SHP77 treated with DMSO at 0.1 percent for 48 hours (cell line): Measurements from ENCODE around the gene SAAL1.

Experiments used
- DNase-seq: peaks from one replicate; lab custom pipeline; 2025; lab: John Stamatoyannopoulos, UW

SAAL1 gene

DNA sequence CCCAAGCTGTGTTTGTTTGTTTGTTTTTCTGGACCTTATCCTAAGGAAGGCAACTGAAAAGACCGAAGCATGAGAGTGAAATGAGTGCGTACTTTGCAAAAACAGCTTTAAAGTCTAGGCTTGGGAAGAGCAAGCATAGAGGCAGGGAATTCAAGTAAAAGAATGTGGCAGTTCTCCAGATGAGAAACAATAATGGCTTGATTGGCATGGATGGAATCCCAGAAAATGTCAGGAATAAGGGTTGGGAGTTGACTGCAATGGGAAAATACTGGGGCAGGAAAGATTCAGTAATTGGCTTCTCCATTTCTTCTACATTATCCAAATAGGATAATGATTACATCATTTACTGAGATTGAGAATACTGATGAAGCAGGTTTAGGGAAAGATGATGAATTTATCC lies 17.5 kb downstream of the SAAL1 start:
- DNase-seq = no peak

DNA sequence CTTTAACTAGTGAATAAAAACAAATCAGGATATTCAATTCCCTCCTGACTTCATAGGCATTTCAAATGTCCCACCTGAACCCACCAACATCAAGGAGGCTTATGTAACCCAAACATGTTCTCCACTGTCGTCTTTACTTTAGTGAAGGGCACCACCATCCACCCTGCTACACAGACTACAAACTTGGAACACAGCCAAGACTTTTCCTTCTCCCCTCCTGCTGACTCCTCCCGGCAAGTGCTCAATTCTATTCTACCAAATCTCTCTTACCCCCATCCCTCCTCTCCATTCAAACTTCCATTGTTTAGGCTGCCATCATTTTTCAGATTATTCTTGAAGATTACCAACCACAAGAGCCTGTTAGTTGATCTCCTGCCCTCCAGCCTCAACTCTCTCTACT lies 24.3 kb downstream of the SAAL1 start:
- DNase-seq = no peak

DNA sequence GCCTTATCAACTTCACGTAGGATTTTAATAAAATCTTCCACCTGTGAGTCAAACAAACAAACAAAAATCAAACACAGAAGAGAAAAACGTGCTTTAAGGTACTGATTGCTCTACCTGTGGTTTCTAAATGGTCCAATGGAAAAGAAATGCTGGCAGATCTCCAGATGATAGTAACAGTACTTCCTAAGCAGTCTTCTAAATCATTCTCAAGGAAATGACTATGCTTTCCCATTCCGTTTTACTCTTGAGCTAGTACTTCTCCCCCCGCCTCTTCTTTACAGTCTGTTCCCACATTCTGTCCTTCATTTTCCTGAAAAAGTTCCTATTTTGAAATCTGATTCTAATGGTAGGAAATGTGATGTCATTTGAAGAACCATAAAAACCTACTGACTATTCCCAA lies 25.4 kb downstream of the SAAL1 start:
- DNase-seq = no peak

DNA sequence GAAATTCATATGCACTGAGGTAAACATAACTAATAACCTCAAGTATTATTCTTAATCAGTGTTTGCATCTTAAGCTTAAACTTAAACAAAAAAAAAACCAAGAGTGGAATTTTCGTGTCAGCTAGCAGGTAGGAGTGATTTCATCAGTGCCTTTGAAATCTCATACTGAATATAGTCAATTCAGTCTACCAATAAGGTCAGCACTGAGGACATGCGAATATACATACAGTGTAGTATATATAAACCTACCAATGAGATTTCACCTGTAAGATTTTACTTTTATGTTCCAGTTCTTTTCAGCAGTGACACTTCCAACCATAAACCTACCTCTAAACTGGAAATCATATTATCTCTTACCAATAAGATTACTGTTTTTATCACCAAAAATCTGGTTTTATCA lies 27.0 kb downstream of the SAAL1 start:
- DNase-seq = no peak

DNA sequence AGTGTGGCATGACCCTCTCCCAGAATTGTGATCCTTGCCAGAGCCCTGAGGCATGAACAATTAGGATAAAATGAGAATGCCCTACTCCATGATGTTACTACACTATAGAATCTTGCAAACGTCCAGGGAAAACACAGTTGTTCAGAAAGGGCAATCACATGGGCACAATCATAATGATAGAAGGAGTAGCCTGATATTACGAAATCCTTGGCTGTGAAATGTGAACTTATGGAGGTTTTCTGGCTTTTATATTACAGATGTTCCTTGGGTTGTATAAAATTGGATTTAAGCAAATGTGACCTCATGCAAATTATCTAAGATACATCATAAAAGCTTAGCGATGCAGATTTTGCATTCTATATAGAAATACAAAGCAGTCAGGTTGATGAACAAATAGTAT lies 30.4 kb downstream of the SAAL1 start:
- no peak for DNase-seq

DNA sequence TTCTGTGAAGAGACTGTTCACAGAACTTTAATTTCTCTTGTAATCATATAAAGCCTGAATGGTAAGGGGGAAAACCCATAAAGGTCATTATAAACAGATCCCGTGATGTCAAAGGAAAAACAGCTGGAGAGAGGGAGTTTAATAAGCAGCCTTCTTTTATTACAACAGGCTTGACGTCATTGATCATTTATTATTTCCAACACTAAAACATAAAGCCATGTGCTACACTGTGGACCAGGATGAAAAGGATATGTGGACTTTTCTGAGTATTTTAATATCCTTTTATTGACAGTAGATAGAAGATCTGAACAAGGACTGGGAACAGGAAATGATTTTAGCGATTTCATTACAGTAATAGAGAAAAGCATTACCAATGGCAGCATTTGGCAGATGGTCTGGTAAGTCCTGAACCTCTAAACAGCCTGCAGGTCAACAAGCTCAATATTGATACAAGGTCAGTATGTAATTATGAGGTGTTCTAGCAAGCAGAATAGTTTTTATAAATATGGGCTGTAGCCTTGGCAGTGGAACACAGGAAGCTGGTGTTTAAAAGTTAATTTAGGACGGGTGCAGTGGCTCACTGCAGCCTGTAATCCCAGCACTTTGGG lies 34.7 kb downstream of the SAAL1 start:
- peak; percentile 80 for DNase-seq

DNA sequence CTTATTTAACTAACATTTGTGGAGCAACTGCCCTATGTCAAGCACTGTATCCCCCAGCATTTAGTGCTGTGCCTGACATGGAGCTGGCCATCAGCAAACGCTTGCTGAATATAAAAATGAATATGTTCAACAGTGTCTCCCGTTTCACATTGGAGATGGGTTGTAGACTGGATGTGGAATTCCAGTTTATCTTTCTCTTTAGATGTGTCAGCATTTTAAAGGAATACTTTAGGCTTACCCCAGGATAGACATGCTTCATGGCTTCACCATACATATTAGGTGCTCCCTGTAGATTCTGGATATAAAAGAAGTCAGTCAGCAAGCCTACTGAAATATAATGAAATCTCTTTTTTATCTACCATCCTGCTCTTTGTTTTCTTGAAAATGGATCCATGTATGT lies 38.5 kb downstream of the SAAL1 start:
- no peak for DNase-seq

DNA sequence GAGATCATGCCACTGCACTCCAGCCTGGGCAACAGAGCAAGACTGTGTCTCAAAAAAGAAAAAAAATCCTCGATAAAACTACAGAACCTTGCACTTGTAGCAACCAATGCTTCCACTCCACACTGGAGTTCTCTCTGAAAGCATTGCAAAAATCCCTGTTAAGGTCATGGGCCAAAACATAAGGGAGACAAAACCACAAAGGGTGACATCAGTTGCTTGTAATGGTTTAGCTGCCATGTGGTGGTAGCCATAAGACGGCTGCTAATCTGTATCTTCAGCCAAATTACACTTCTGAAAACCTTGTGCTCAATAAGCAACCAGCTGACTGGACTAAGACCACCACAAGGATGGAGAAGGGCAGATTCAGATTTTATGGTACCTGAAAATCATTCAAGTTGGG lies 39.3 kb downstream of the SAAL1 start:
- no peak for DNase-seq

DNA sequence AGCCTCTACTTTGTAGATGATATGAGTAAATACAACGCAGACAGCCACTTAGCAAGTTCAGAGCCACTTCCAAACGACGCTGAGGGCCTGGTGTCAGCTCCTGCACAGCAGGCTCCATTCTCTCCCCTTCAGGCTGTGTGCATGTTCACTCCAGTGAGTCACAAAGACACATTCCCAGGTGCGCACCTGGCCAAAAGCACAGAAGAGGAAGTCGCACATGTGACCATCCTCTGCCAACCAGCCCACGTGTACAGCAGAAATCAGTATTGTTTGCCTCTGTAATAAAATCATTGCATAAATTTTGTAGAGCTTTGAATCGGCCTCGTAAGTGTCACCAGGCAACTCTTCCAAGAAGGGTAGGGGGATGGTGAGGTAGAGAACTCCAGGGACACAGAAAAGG lies 40.3 kb downstream of the SAAL1 start:
- DNase-seq = peak; percentile 13

DNA sequence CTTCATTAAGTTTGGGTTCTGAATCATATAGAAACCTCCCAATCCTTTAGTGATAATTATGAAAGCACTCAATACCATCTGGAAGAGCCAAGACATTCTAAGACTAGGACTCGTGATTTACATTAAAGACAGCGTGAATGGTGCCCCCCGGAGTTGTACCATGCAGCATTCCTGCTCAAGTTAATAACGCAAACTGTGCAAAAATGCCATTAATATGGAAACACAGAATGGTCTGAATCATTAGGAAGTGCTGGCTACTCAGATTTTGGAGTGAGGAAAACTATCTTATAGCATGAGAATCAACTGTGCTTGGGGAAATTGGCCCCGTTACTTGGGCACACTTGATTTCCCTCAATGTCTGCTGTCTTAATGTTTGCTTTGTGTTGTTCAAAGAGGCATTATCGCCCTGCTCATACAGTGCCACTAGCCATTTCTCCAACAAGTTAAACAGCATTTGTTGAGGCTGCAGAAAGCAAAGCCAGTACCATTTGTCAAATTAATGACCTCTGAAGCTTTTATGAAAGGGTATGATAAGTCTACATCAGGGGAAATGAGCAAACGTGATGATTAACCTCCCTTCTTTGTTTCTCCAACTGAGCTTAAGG lies 41.3 kb downstream of the SAAL1 start:
- DNase-seq = peak; percentile 3

DNA sequence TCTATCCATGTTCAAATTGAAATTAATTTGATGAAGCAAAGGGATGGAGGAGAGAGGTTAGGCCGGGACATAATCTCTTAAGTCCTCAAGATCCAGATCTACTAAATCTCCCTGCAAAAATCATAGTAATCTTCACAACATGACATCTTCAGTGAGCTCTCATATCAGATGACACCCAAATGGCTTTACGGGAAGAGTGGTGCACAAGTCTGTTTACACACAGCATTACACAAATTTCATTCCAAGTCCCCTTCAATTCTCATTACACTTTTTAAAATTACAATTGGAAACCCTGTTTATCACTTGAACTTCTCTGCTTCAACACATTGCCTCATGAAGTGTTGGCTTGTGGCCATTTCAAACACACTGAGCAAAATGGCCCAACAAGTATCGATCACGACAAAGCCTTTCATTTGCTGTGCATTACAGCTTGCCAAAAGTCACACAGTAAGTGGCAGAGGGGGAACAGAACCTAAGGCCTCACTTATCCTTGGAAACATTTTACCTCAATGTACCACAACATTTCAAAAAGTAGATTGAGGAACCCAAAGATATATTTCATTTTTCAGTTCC lies 41.9 kb downstream of the SAAL1 start:
- peak; percentile 55 for DNase-seq

DNA sequence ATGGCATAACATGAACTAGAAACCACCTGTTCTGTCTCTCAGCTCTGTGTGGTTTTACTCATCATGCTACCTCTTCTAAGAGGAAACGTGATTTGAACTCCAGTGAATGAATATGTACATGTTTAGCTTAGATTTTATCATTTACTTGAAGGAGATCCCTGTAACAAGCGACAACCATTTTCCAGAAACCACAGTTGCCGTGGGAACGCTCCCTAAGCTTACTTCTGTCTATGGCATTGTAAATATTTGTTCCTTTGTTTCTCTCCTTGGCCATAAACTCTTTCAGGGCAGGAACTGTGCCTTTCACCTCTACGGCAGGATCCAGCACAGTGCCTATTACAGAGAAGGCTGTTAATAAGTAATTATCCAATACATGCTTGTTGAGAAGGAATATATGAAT lies 42.8 kb downstream of the SAAL1 start:
- DNase-seq = no peak

DNA sequence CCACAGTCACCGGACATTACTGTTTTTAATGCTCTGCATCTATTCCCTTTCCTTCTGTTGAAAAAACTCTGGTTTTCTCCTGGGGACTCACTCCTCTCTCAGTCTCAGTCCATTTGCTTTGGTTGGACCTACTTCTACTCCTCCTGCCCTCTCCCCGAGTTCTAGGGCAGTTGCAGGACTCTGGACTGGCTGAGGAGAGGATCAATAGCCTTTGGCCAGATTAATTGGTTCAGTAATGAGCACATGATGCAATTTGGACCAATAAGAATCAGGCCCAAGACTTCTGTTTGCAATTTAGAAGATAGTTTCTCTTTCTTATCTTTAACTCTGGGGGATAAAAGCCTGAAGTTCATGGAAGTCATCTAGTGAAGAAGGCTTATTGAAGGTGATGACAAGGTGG lies 44.5 kb downstream of the SAAL1 start:
- no peak for DNase-seq

DNA sequence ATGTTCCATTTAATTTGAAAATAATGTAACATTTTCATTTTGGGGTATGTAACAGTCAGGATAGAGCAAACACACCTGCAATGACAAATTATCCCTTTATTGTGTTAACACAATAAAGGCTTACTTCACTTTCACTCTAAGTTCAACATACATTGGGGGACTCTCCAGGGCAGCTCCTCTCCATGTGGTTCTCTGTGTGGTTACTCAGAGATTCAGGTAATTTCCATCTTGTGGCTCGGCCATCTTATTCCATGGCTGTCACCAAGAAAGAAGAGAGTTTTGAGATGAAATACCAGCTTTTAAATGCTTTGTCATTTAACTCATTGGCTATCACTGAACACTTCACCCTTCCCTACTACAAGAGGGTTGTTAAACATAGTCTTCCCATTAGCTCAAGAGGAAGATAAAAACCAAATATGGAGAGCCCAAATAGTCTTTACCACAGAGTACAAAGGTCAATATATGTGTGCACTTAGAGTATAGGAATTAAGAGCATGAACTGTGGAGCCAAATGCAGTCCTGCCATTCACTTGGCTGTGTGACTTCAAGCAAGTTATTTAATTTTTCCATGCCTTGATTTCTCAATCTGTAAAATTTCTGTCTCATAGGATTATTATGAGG lies 49.2 kb downstream of the SAAL1 start:
- no peak for DNase-seq

DNA sequence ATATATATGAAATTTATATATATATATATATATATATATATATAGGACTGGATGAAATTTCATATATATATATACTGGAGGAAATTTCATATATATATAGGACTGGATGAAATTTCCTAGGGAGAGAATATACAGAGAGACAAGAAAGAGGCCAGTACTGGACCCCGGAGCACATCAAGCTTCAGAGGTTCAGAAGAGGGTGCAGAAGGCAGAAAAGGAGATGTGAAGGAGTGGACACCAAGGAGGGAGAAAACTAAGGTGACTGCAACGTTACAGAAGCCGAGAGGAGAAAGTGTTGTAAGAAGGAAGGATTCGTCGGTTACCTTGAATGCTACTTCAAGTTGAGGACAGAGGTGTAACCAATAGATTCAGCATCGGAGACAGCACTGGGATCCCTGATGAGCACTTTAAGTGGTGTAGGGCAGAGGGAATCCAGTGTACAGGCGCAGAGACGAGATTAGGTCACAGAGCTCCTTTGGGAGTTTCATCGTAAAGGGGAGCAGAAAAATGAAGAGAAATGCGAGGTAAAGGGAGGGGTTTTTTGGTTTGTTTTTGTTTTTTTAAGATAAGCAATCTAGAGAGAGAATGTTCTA lies 51.3 kb downstream of the SAAL1 start:
- no peak for DNase-seq

DNA sequence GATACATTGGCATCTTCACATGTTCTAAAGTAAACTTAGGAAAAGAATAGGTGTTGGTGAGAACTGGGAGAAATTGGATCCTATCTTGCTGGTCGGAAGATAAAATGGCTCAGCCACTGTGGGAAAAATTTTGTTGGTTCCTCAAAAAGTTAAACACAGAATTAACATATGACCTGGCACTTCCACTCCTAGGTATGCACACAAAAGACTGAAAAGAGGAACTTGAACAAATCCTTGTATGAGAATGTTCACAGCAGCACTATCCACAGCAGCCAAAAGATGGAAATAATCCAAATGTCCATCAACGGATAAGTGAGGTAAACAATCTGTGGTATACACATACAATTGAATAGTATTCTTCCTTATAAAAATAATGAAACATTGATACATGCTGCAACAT lies 55.0 kb downstream of the SAAL1 start:
- no peak for DNase-seq

DNA sequence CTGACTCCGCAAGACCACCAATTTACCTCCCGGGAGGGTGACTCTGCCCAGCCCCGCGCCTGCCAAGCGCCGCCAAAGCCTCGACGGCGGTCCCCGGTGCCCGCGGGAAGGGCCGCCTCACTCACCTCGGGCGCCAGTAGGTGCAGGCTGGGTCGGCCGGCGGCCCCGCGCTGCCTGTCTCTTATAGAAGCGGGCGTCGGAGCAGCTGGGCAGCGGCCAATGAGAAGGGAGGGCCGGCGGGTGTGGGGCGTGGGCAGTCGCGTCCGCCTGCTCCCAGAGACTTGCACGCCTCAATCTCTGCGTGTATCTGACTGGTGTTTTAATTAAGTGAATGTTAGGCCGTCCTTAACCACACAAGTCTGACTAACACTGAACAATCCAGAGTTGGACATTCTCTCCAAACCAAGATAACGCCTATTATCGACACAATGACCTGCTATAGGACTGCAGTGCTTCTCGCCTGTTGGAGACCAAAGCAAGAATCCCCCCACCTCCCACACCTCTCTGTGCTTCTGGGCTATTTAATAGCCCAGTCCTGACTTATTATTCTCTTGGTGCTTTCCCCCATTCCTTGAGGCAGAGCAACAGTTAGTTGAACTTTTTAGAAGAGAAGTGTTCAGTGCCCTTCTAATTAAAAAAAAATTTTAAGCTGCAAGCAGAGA lies 59.6 kb downstream of the SAAL1 start, which contains the start of gene TPH1:
TPH1 (minus strand) TSS at position 154 of the 662 bp plus-strand sequence. CDS start 5,507 bp downstream, outside the sequence.
- DNase-seq = no peak

DNA sequence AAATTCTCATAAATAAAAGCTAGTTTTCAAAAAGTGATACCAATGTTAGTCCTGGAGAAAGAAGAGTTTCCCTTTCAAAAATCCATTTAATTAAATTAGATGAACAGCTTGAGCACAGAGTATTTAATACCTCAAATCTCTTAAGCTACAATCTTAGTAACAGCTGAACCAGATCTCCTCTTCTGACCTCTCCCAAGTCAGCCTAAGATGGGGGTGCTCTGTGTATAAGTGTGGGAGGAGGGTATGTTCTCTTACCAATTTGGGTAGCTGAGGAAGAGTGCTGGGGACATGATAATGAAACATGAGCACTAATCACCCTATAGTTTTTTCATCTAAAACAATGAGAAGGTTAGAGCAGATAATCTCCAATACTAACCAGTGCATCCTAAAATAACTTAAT lies 69.4 kb downstream of the SAAL1 start:
- DNase-seq = no peak
